HepG2 (cell line): ENCODE measurements around the gene ITCH. TPM values are rescaled to one million over a fixed set of nuclear protein-coding genes. Genes with fewer than 3 reads are reported as not detected.

Experiments
- ATAC-seq: fragments of 200-7000 bp; cut with Tn5 transposase; 3 replicates; pipeline ENCODE4 v1.9.1; 2020; ENCODE audit warnings: mild to moderate bottlenecking, moderate library complexity
- BruUV-seq: library from RNA; stranded (reverse); fragments of 400-500 nt; replicated peaks from 2 replicates; lab custom pipeline; 2021; lab: Mats Ljungman, UMichigan
- CTCF ChIA-PET: fragments of 300-600 bp; formaldehyde crosslinking; extraction: SDS; loops from one replicate; lab custom pipeline; 2021; ENCODE audit warnings: low total read pairs, inconsistent platforms, low intra/inter-chr PET ratio; lab: Yijun Ruan, JAX
- POLR2A ChIA-PET: fragments of 350-600 bp; sonication (Branson Sonifier 250); formaldehyde crosslinking; loops from one replicate; lab custom pipeline; 2020; ENCODE audit warnings: antibody characterized with exemption, inconsistent platforms; lab: Yijun Ruan, JAX
- DNase-seq: peaks from one replicate; pipeline ENCODE4 v3.0.0-alpha.2; 2015; ENCODE audit warnings: low spot score
- FAIRE-seq: peaks from 3 replicates; lab custom pipeline; 2011; peaks lifted over from hg19 to GRCh38; lab: Jason Lieb, UNC
- H2AFZ ChIP-seq: one replicate; pipeline ENCODE4 v1.6.1; 2011; ENCODE audit warnings: low read length, inconsistent platforms
- H3K27ac ChIP-seq: fragments of 300-600 bp; 3 replicates; pipeline ENCODE4 v1.8.0; 2011; ENCODE audit warnings: mixed run types, mild to moderate bottlenecking, mixed read lengths, low read length, inconsistent platforms; ENCODE audit not compliant: insufficient read depth; ENCODE audit errors: extremely low read length
- H3K27me3 ChIP-seq, 2 experiments: fragments of 200-600 bp in 1 of 2; 2 replicates in 1 of 2; 3 replicates in 1 of 2; pipeline versions ENCODE4 v1.6.0 to v1.8.0; 2011; ENCODE audit warnings: low read length in 2 of 2, mild to moderate bottlenecking in 2 of 2, moderate library complexity in 2 of 2, inconsistent platforms in 1 of 2; ENCODE audit not compliant: insufficient read depth in 2 of 2, control insufficient read depth in 1 of 2
- H3K36me3 ChIP-seq, 2 experiments: fragments of 200-600 bp in 1 of 2; replicated peaks in 1 of 2; 2 replicates in 1 of 2; 3 replicates in 1 of 2; pipeline versions ENCODE4 v1.5.1 to v1.8.0; 2011; ENCODE audit warnings: low read length in 2 of 2, inconsistent platforms in 1 of 2; ENCODE audit not compliant: insufficient read depth in 2 of 2, control insufficient read depth in 1 of 2
- H3K4me1 ChIP-seq: 2 replicates; pipeline ENCODE4 v1.5.1; 2012; ENCODE audit warnings: low read length, inconsistent platforms; ENCODE audit not compliant: insufficient read depth
- H3K4me2 ChIP-seq: 2 replicates; pipeline ENCODE4 v1.6.0; 2011; ENCODE audit warnings: low read depth, low read length, inconsistent platforms
- H3K4me3 ChIP-seq, 3 experiments: fragments of 200-600 bp in 1 of 3; sonication (generic), shearing (Covaris generic) in 1 of 3; replicated peaks in 1 of 3; 2 replicates each; pipeline ENCODE4 v1.5.1; 2011 to 2016; ENCODE audit warnings: low read length in 3 of 3, inconsistent platforms in 2 of 3, low read depth in 2 of 3, mild to moderate bottlenecking in 2 of 3, control low read depth in 1 of 3, mixed read lengths in 1 of 3; ENCODE audit not compliant: insufficient read depth in 1 of 3
- H3K79me2 ChIP-seq: one replicate; pipeline ENCODE4 v1.6.1; 2011; ENCODE audit warnings: low read length, inconsistent platforms; ENCODE audit not compliant: insufficient read depth
- H3K9ac ChIP-seq: 2 replicates; pipeline ENCODE4 v1.6.0; 2011; ENCODE audit warnings: mild to moderate bottlenecking, low read depth, low read length, inconsistent platforms; ENCODE audit not compliant: insufficient read depth
- H3K9me3 ChIP-seq: 2 replicates; pipeline ENCODE4 v1.5.1; 2012; ENCODE audit warnings: mild to moderate bottlenecking, low read length
- H4K20me1 ChIP-seq: 2 replicates; pipeline ENCODE4 v1.6.0; 2011; ENCODE audit warnings: inconsistent platforms, mild to moderate bottlenecking, low read length, moderate library complexity; ENCODE audit not compliant: insufficient read depth
- EED ChIP-seq: sonication (generic); formaldehyde crosslinking; IDR thresholded peaks from 2 replicates; pipeline ENCODE4 v1.5.0; 2020; ENCODE audit warnings: mild to moderate bottlenecking, missing genetic modification reagents
- ETV5 ChIP-seq: IDR thresholded peaks from 2 replicates; pipeline ENCODE4 v1.6.1; 2018; ENCODE audit warnings: missing biosample characterization, missing genetic modification reagents, inconsistent platforms, borderline replicate concordance
- FOXP1 ChIP-seq, 2 experiments: fragments of 450-650 bp in 1 of 2; IDR thresholded peaks; 2 replicates each; pipeline ENCODE4 v1.6.1; 2017 to 2018; ENCODE audit warnings: antibody characterized with exemption in 1 of 2
- GZF1 ChIP-seq: sonication (generic); formaldehyde crosslinking; IDR thresholded peaks from 2 replicates; pipeline ENCODE4 v1.5.1; 2020; ENCODE audit warnings: mild to moderate bottlenecking, missing genetic modification reagents
- HIVEP1 ChIP-seq: sonication (generic); formaldehyde crosslinking; IDR thresholded peaks from 2 replicates; pipeline ENCODE4 v1.4.0; 2020; ENCODE audit warnings: mild to moderate bottlenecking, missing genetic modification reagents
- IKZF1 ChIP-seq: fragments of 450-650 bp; IDR thresholded peaks from 2 replicates; pipeline ENCODE4 v1.7.1; 2016
- MYC ChIP-seq: sonication (generic); formaldehyde crosslinking; IDR thresholded peaks from 2 replicates; pipeline ENCODE4 v1.9.0; 2021; ENCODE audit warnings: missing genetic modification reagents, borderline replicate concordance
- RBM22 ChIP-seq: fragments of 200-400 bp; formaldehyde crosslinking; optimal IDR thresholded peaks from 2 replicates; pipeline ENCODE3; 2017; ENCODE audit warnings: mild to moderate bottlenecking, low read length, moderate library complexity
- ZFP36L1 ChIP-seq: sonication (generic); formaldehyde crosslinking; IDR thresholded peaks from 2 replicates; pipeline ENCODE4 v1.8.0; 2022; ENCODE audit warnings: mild to moderate bottlenecking, missing genetic modification reagents, moderate library complexity
- ZNF430 ChIP-seq: sonication (generic); formaldehyde crosslinking; IDR thresholded peaks from 2 replicates; pipeline ENCODE4 v1.9.0; 2021; ENCODE audit warnings: mild to moderate bottlenecking, missing genetic modification reagents
- ZNF496 ChIP-seq: sonication (generic); formaldehyde crosslinking; IDR thresholded peaks from 2 replicates; pipeline ENCODE4 v1.8.1; 2023; ENCODE audit warnings: mild to moderate bottlenecking, moderate library complexity, missing genetic modification reagents; ENCODE audit not compliant: insufficient replicate concordance
- ZNF7 ChIP-seq: IDR thresholded peaks from 2 replicates; pipeline ENCODE4 v1.6.1; 2016; ENCODE audit warnings: missing biosample characterization, missing genetic modification reagents
- ZNF737 ChIP-seq: sonication (generic); formaldehyde crosslinking; IDR thresholded peaks from 2 replicates; pipeline ENCODE4 v1.5.0; 2020; ENCODE audit warnings: missing genetic modification reagents, mild to moderate bottlenecking, borderline replicate concordance
- ZNF775 ChIP-seq: sonication (generic); formaldehyde crosslinking; IDR thresholded peaks from 2 replicates; pipeline ENCODE4 v1.4.0; 2020; ENCODE audit warnings: missing genetic modification reagents, mild to moderate bottlenecking, moderate library complexity, borderline replicate concordance
- WGBS: methylation state at CpG from one replicate; pipeline ENCODE4 v1.1.6; 2017; ENCODE audit warnings: low lambda C conversion rate; 5-methylcytosine and 5-hydroxymethylcytosine counted together
- in situ Hi-C: cut with HindIII; loops from 2 replicates; pipeline ENCODE4 v1.10.0; 2017; ENCODE audit warnings: low pct_unique_long_range_greater_than_20kb; ENCODE audit not compliant: extremely low pct_ligation_motif_present
- intact Hi-C: fragments of 100-400 bp; cut with micrococcal nuclease; formaldehyde crosslinking; loops from one replicate; pipeline ENCODE4 v1.10.0; 2022; ENCODE audit not compliant: unreplicated experiment
- polyA plus RNA-seq, 8 experiments: library from polyadenylated mRNA; depleted of rRNA in 3 of 8; stranded (reverse) in 7 of 8; unstranded in 1 of 8; fragments of >200 nt; fragmentation: Illumina TruSeq in 4 of 8; extraction: Trizol in 4 of 8; gene quantifications; 2 replicates each; pipeline versions ENCODE4 v1.2.1 to v1.2.3, GENCODE V29; 2011 to 2016; ENCODE audit warnings: low read depth in 4 of 8, missing spikeins in 1 of 8, mixed read lengths in 1 of 8; ENCODE audit not compliant: insufficient read depth in 1 of 8
- total RNA-seq, 5 experiments: library from RNA; depleted of rRNA; stranded (reverse); fragments of >200 nt; fragmentation: Illumina TruSeq; extraction: Trizol; gene quantifications; 2 replicates each; pipeline ENCODE4 v1.2.3, GENCODE V29; 2016; ENCODE audit warnings: low read depth in 1 of 5
- TF ChIP-seq, protein P1 (sequence below): sonication (generic); formaldehyde crosslinking; conservative IDR thresholded peaks from 2 replicates; pipeline ENCODE4 v1.4.0; 2020; ENCODE audit warnings: missing genetic modification reagents
- TF ChIP-seq, protein P2 (sequence below): sonication (generic); formaldehyde crosslinking; IDR thresholded peaks from 2 replicates; pipeline ENCODE4 v1.4.0; 2020; ENCODE audit warnings: mild to moderate bottlenecking, missing genetic modification reagents
- TF ChIP-seq, protein P3 (sequence below): IDR thresholded peaks from 2 replicates; pipeline ENCODE4 v1.6.1; 2018; ENCODE audit warnings: missing genetic modification reagents

ITCH gene
- total and polyA plus RNA-seq, 2 of the 13 experiments (the other 11 are each of a cell fraction or from before 2014, with no cell fraction given) = 20.5 to 112 TPM

DNA sequence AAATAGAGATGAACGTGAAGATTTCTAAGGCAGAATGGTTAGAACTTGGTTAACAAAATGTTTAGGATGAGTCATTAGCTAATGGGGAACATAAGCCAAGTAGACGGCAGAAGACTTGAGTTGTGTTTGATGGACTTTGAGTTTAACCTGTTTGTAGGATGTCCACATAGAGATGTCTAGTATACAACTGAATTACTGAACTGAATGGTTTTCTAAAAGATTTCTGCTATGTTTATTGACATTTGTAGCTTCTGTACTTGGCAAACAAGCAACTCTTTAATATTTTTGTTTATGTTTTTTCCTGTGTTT is 98.7 kb downstream of the ITCH start:
- in situ Hi-C loops = no loop called here
- FAIRE-seq = no peak

DNA sequence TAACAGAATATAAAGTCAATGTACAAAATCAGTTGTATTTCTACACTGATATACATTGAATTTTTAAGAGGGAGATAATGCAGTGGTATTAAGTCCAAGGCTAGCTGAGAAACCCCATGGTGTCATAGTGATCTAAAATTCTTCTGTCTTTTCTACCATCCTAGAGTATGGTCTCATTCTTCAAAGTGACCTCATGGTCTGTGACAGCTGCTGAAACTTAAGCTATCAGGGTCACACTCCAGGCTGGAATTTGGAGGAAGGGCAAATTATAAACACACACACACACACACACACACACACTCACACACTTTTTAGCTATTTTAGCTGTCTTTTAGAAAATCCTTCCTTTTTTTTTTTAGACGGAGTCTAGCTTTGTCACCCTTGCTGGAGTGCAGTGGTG is 105.9 kb downstream of the ITCH start:
- intact Hi-C loops = no loop called here
- BruUV-seq = no TSS peak
- Histone ChIP-seq H4K20me1 (no peaks in the 10 kb centered on the region), H3K36me3 (peaks cover 16 to 71% of the 10 kb centered on the region in 2 experiments), H3K27me3 (no peaks in the 10 kb centered on the region), H3K4me3 (no peak overlapping the region), H3K9me3 (no peaks in the 10 kb centered on the region), H3K79me2 (no peaks in the 10 kb centered on the region), H2AFZ (no peak overlapping the region), H3K4me2 (no peak overlapping the region), H3K9ac (no peak overlapping the region), H3K4me1 (no peaks in the 10 kb centered on the region), H3K27ac (no peak overlapping the region)
- ATAC-seq = no peak
- POLR2A ChIA-PET = no interaction called here
- FAIRE-seq = no peak
- in situ Hi-C loops = no loop called here
- 100% methylated on average over 1 of the region's 1 CpG for WGBS
- DNase-seq = no peak
- CTCF ChIA-PET = no interaction called here
- TF ChIP-seq IKZF1 = no peak
- no peak for TF ChIP-seq GZF1 (CRISPR knock-in tag)
- no peak for TF ChIP-seq ZNF430
- no peak for TF ChIP-seq EED (CRISPR knock-in tag)
- TF ChIP-seq, protein P1, sequence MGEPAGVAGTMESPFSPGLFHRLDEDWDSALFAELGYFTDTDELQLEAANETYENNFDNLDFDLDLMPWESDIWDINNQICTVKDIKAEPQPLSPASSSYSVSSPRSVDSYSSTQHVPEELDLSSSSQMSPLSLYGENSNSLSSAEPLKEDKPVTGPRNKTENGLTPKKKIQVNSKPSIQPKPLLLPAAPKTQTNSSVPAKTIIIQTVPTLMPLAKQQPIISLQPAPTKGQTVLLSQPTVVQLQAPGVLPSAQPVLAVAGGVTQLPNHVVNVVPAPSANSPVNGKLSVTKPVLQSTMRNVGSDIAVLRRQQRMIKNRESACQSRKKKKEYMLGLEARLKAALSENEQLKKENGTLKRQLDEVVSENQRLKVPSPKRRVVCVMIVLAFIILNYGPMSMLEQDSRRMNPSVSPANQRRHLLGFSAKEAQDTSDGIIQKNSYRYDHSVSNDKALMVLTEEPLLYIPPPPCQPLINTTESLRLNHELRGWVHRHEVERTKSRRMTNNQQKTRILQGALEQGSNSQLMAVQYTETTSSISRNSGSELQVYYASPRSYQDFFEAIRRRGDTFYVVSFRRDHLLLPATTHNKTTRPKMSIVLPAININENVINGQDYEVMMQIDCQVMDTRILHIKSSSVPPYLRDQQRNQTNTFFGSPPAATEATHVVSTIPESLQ = no peak
- no peak for TF ChIP-seq ZFP36L1
- TF ChIP-seq, protein P2, sequence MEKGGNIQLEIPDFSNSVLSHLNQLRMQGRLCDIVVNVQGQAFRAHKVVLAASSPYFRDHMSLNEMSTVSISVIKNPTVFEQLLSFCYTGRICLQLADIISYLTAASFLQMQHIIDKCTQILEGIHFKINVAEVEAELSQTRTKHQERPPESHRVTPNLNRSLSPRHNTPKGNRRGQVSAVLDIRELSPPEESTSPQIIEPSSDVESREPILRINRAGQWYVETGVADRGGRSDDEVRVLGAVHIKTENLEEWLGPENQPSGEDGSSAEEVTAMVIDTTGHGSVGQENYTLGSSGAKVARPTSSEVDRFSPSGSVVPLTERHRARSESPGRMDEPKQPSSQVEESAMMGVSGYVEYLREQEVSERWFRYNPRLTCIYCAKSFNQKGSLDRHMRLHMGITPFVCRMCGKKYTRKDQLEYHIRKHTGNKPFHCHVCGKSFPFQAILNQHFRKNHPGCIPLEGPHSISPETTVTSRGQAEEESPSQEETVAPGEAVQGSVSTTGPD (CRISPR knock-in tag) = no peak
- TF ChIP-seq ZNF7 (CRISPR knock-in tag) = no peak
- TF ChIP-seq, protein P3, sequence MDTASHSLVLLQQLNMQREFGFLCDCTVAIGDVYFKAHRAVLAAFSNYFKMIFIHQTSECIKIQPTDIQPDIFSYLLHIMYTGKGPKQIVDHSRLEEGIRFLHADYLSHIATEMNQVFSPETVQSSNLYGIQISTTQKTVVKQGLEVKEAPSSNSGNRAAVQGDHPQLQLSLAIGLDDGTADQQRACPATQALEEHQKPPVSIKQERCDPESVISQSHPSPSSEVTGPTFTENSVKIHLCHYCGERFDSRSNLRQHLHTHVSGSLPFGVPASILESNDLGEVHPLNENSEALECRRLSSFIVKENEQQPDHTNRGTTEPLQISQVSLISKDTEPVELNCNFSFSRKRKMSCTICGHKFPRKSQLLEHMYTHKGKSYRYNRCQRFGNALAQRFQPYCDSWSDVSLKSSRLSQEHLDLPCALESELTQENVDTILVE = no peak
- TF ChIP-seq ZNF775 = no peak
- TF ChIP-seq ETV5 = no peak
- no peak for TF ChIP-seq ZNF737 (CRISPR knock-in tag)
- TF ChIP-seq HIVEP1 (CRISPR knock-in tag) = no peak

More for the DNA sequence above, 98.7 kb downstream of the ITCH start:
- no peak overlapping the region for H2AFZ ChIP-seq
- H3K79me2 ChIP-seq = no peaks in the 10 kb centered on the region
- no peaks in the 10 kb centered on the region for H3K9me3 ChIP-seq
- ATAC-seq (peak; percentile 40; the same call in 2 of the 3 replicates), DNase-seq (no peak)
- no peaks in the 10 kb centered on the region for H3K27me3 ChIP-seq
- no peak overlapping the region for H3K4me2 ChIP-seq
- H4K20me1 ChIP-seq = no peaks in the 10 kb centered on the region
- H3K4me3 ChIP-seq = no peak overlapping the region
- ChIA-PET POLR2A (interaction anchor here (0.7 kb wide), 1 partner anchor 76 kb away, joined by 3 read pairs; no protein-coding TSS in a partner anchor), CTCF (no interaction called here)
- H3K36me3 ChIP-seq = peaks cover 30 to 83% of the 10 kb centered on the region in 2 experiments
- BruUV-seq = no TSS peak
- TF ChIP-seq ZNF496 = no peak
- TF ChIP-seq RBM22 = peak; percentile 28
- TF ChIP-seq FOXP1 (IDR thresholded peaks at IDR 0.05) = no peak
- TF ChIP-seq FOXP1 (CRISPR knock-in tag; IDR thresholded peaks at IDR 0.05) = 0 out of 2 replicates have a peak, but pooled peaks have one; percentile 11
- no peak for TF ChIP-seq MYC (CRISPR knock-in tag)
- intact Hi-C loops = no loop called here
- H3K4me1 ChIP-seq = no peaks in the 10 kb centered on the region
- H3K9ac ChIP-seq = no peak overlapping the region
- 81% methylated on average over 2 of the region's 2 CpGs for WGBS
- no peak overlapping the region for H3K27ac ChIP-seq
